Spinal cord (tissue), 10 donors: ENCODE measurements around the gene ZCCHC12. TPM values are rescaled to one million over a fixed set of nuclear protein-coding genes. Genes with fewer than 3 reads are reported as not detected.

Experiments used
- DNase-seq, 6 donors: peaks; one replicate each; pipeline versions ENCODE4 v3.0.0 to v3.0.0-alpha.2; 2013 to 2015; ENCODE audit warnings: low spot score in 6 of 6, low read depth in 4 of 6
- H3K27ac ChIP-seq: one replicate; pipeline ENCODE4 v1.5.1; 2013; ENCODE audit warnings: low read depth, low read length, control low read depth
- H3K27me3 ChIP-seq: one replicate; pipeline ENCODE4 v1.6.1; 2013; ENCODE audit warnings: low read length; ENCODE audit not compliant: control insufficient read depth, insufficient read depth
- H3K36me3 ChIP-seq: one replicate; pipeline ENCODE4 v1.6.1; 2013; ENCODE audit warnings: low read length; ENCODE audit not compliant: control insufficient read depth, insufficient read depth
- H3K4me1 ChIP-seq: one replicate; pipeline ENCODE4 v1.6.1; 2013; ENCODE audit warnings: low read length; ENCODE audit not compliant: control insufficient read depth, insufficient read depth
- H3K4me3 ChIP-seq: one replicate; pipeline ENCODE4 v1.5.1; 2013; ENCODE audit warnings: low read depth, low read length, control low read depth
- H3K9me3 ChIP-seq: one replicate; pipeline ENCODE4 v1.6.1; 2013; ENCODE audit warnings: low read length; ENCODE audit not compliant: control insufficient read depth, insufficient read depth
- whole genome bisulfite sequencing: methylation state at CpG from one replicate; pipeline ENCODE4 v1.1.5; 2013; ENCODE audit warnings: missing lambda C conversion rate; ENCODE audit not compliant: insufficient coverage; 5-methylcytosine and 5-hydroxymethylcytosine counted together
- polyA plus RNA-seq, 2 donors: library from polyadenylated mRNA; unstranded; fragments of 120-200 nt; gene quantifications; one replicate each; pipeline ENCODE4 v1.2.1, GENCODE V29; 2013; ENCODE audit not compliant: insufficient read length in 2 of 2
- total RNA-seq, 2 donors: library from RNA; depleted of rRNA in 1 of 2; stranded (reverse); fragments of 120-200 nt in 1 of 2; fragments of >200 nt in 1 of 2; gene quantifications; one replicate each; pipeline versions ENCODE4 v1.2.3 to v1.2.4, GENCODE V29; 2013 to 2014
- donor health status: healthy.

ZCCHC12 gene
- total and polyA plus RNA-seq, 4 donors: 20.1 to 99.9 (median 79.4) TPM

GRCh38 chrX:118862979-118863378 is 39.4 kb downstream of the ZCCHC12 start:
- H3K36me3 ChIP-seq: no peaks in the 10 kb centered on the region
- H3K4me1 ChIP-seq: peaks cover 3% of the 10 kb centered on the region
- no peaks in the 10 kb centered on the region for H3K9me3 ChIP-seq
- DNase-seq: no peak
- no peak overlapping the region for H3K4me3 ChIP-seq
- no peak overlapping the region for H3K27ac ChIP-seq
- WGBS: 61% methylated on average over 3 of the region's 4 CpGs
- no peaks in the 10 kb centered on the region for H3K27me3 ChIP-seq

- WGBS: 75% methylated on average over 2 of the region's 3 CpGs
- Histone ChIP-seq H3K36me3 (no peaks in the 10 kb centered on the region), H3K4me1 (peaks cover 3% of the 10 kb centered on the region), H3K9me3 (no peaks in the 10 kb centered on the region), H3K4me3 (no peak overlapping the region), H3K27ac (no peak overlapping the region), H3K27me3 (no peaks in the 10 kb centered on the region)
- no peak for DNase-seq
Observed at GRCh38 chrX:118864063-118864635, 40.5 kb downstream of the ZCCHC12 start.

- H3K4me3 ChIP-seq: no peak overlapping the region
- 13% methylated on average over 1 of the region's 1 CpG for WGBS
Observed at GRCh38 chrX:118865231-118865630, 41.6 kb downstream of the ZCCHC12 start.

GRCh38 chrX:118867251-118867650 is 43.6 kb downstream of the ZCCHC12 start:
- DNase-seq: peak in 1 of 6 donors; percentile 17
- Histone ChIP-seq H3K4me3 (no peak overlapping the region), H3K27me3 (no peaks in the 10 kb centered on the region), H3K36me3 (no peaks in the 10 kb centered on the region), H3K4me1 (peaks cover 3% of the 10 kb centered on the region), H3K27ac (no peak overlapping the region), H3K9me3 (no peaks in the 10 kb centered on the region)
- WGBS: 33% methylated on average over 1 of the region's 3 CpGs

More at GRCh38 chrX:118865231-118865630, 41.6 kb downstream of the ZCCHC12 start:
- DNase-seq: no peak
- Histone ChIP-seq H3K36me3 (no peaks in the 10 kb centered on the region), H3K27me3 (no peaks in the 10 kb centered on the region), H3K9me3 (no peaks in the 10 kb centered on the region), H3K27ac (no peak overlapping the region), H3K4me1 (peaks cover 3% of the 10 kb centered on the region)

- H3K27ac ChIP-seq: peak overlapping the region; percentile 47
- DNase-seq: peak in 3 of 6 donors; percentile 22 to 47 (median 39)
- no peaks in the 10 kb centered on the region for H3K9me3 ChIP-seq
- no peak overlapping the region for H3K4me3 ChIP-seq
- 36% methylated on average over 4 of the region's 4 CpGs for WGBS
- H3K4me1 ChIP-seq: no peaks in the 10 kb centered on the region
- H3K27me3 ChIP-seq: no peaks in the 10 kb centered on the region
- H3K36me3 ChIP-seq: no peaks in the 10 kb centered on the region
Observed at GRCh38 chrX:118872102-118872566, 48.5 kb downstream of the ZCCHC12 start.

Other genes with a start within 250 kb of the ZCCHC12 start
- 10 to 100 TPM; 25.1 to 29.9 TPM for gene IL13RA1, start 96.2 kb upstream of the ZCCHC12 start, total RNA-seq
- gene IL13RA1, start 96.2 kb upstream of the ZCCHC12 start, polyA plus RNA-seq: 10 to 100 TPM; 12.2 to 14.8 TPM
- 1 to 10 TPM; 5.4 to 8.8 TPM for gene LONRF3, start 150.8 kb downstream of the ZCCHC12 start, total RNA-seq
- gene LONRF3, start 150.8 kb downstream of the ZCCHC12 start, polyA plus RNA-seq: 1 to 10 TPM; 2.3 to 2.9 TPM
- not detected for gene CT47C1, start 249.2 kb downstream of the ZCCHC12 start, total RNA-seq
- gene CT47C1, start 249.2 kb downstream of the ZCCHC12 start, polyA plus RNA-seq: not detected